GM19035 (cell line): ENCODE results near the gene ANTKMT.
"Not testable (repeated sequence)": the region's sequence is repeated elsewhere in the genome, so short reads cannot be mapped to it uniquely, and the experiment has no call there.

Experiments used
- ATAC-seq: cut with Tn5 transposase; IDR thresholded peaks from one replicate; pipeline ENCODE4 v1.9.1; 2021; ENCODE audit not compliant: unreplicated experiment

Gene ANTKMT

DNA sequence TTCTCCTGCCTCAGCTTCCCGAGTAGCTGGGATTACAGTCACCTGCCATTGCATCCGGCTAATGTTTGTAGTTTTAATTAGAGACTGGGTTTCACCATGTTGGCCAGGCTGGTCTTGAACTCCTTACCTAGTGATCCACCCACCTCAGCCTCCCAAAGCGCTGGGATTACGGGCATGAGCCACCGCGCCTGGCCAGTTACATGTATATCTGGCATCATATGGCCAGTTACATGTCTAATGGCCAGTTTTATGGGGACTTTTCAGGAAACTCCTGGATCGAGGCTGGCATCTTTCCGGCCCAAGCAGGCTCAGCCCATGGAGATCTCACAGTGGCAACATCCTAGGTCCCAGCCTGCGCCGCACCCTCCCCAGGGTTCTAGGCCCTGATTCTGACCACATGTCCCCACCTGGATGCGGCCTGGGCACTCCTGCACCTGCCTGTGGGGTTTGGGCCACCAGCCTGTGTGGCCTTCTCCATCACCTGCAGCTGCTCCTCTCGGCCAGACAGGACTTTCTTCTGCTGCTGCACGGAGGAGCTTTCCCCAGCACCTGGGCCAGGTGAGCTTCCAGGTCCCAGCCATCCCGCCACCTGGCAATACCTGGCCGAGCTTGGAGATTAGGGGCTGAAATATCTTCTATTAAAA, 21.2 kb downstream of the ANTKMT start:
- no peak for ATAC-seq

DNA sequence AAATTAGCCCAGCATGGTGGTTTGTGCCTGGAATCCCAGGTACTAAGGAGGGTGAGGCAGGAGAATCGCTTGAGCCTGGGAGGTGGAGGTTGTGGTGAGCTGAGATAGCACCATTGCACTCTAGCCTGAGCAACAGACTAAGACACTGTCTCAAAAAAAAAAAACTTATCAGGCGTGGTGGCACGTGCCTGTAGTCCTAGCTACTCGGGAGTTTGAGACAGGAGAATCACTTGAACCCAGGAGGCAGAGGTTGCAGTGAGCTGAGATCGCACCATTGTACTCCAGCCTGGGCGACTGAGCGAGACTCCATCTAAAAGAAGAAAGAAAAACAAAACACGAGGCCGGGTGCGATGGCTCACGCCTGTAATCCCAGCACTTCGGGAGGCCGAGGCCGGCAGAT, 21.9 kb downstream of the ANTKMT start:
- ATAC-seq = not testable (repeated sequence)

DNA sequence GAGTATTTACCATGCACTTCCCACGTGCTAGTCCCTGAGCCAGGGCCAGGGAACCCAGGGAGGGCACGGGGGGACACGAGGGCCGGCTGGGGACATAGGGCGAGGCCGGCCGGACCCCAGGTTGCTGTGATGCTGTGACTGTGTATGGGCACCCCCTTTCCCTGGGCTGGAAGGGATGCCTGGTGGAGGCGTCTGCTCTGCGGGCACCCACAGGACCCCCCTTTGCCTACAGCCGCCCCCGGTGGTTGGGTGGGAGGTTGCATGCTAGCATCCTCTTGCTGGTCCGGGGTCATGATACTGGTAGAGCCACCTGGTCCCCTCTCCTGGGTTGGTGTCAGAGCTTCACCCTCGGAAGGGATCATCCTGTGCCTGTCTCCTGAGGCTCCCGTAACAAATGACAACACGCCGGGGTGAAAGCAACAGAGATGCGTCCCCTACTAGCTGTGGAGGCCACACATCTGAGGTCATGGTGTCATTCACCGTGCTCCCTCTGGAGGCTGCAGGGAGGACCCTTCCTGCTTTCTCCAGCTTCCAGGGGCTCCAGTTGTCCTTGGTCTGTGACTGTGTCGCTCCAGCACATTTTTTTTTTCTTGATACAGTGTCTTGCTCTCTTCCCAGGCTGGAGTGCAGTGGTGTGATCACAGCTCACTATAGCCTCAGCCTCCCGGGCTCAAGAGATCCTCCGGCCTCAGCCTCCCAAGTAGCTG, 23.0 kb downstream of the ANTKMT start:
- ATAC-seq = no peak

DNA sequence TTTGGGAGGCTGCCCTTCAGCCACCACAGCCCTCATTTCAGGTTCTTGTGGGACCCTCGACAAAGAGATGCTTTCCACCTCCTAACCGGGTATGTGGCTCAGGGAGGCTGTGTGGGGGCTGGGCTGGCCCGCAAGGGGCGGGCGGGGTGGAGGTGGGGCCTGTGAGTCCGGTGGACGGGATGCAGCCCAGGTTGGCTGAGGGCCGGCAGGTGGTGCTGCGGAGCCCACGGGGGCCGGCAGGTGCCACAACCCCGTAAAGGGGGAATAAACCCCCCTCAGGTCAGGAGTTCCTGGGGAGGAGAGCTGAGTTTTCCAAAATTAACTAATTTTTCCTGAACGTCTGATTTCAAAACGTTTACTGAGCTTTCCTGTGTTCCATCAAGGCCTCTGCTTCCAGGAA, 24.8 kb downstream of the ANTKMT start:
- no peak for ATAC-seq

DNA sequence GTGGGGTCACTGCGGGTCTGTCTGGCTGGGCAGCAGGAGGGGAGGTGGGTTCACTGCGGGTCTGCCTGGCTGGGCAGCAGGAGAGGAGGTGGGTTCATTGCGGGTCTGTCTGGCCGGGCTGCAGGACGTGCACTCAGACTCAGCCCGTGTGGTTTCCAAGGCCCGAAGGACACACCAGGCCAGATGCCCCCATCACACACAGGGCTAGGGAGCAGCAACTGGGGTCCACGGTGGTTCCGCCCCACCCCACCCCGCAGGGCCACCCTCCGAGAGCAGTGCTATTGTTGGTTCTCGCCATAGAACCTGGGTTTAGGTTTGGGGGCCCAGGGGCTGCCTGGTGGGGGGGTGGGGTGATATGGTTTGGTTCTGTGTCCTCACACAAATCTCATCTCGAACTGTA, 25.7 kb downstream of the ANTKMT start:
- no peak for ATAC-seq

DNA sequence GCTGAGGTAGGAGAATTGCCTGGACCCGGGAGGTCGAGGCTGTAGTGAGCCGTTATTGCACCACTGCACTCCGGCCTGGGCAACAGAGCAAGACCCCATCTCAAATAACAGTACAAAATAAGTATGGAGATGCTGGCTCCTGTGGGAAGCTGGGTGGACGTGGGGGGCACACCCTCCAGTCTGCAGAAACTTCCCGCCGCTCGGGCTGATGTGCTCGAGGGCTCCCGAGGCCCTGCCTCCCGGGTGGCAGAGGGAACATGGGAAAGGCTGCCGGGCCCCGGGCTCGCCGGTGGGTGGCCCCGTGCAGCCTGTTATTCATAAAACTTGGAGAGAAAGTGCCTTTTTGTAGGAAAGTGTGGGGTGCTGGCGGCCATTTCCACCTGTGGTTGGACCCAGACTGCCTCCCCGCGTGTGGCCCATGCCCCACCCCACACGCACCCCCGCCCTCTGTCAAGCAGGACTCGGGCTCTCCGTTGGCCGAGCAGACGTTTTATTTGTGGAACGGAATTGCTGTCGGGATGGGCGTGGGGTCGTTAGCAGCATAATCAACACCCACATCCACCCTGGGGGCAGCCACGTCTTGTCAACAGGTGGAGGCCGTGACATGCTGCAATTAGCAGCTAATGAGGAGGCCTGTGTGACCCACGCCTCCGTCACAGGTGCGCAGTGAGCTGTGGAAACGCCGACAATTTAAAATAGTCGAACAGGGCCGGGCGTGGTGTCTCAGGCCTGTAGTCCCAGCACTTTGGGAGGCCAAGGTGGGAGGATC, 27.2 kb downstream of the ANTKMT start:
- no peak for ATAC-seq

DNA sequence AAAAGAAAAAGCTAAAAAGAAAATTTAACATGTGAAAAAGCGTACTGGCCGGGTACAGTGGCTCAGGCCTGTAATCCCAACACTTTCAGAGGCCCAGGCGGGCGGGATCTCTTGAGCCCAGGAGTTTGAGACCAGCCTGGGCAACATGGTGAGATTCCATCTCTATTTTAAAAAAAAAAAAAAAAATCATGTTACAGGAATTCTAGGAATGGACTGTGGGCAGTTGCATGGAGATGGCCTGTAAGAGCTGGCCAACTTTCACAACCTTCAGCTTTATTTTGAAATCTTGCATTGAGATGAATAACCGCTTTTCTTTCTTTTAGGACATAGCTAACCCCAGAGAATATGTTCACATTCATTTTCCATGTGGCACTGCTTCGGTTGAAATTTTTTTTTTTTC, 28.1 kb downstream of the ANTKMT start:
- no peak for ATAC-seq

DNA sequence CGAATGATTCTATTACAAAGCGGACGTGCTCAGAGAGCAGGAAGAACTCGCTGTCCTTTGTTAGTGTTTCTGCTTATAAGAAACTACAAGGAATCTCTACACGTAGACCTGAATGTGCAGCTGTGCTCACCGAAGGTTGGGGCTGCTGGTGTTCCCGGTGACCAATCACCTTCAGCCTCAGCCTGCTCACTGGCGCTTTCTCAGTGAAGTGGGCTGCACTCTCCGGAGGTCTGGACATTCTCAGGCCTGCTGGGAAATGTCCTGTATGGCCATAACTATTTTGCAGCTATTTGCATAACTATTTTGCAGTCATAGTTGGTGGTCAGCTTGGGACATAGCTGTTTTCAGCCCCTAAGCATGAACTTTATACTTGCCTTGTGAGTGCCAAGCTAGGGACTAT, 29.5 kb downstream of the ANTKMT start:
- ATAC-seq = no peak

DNA sequence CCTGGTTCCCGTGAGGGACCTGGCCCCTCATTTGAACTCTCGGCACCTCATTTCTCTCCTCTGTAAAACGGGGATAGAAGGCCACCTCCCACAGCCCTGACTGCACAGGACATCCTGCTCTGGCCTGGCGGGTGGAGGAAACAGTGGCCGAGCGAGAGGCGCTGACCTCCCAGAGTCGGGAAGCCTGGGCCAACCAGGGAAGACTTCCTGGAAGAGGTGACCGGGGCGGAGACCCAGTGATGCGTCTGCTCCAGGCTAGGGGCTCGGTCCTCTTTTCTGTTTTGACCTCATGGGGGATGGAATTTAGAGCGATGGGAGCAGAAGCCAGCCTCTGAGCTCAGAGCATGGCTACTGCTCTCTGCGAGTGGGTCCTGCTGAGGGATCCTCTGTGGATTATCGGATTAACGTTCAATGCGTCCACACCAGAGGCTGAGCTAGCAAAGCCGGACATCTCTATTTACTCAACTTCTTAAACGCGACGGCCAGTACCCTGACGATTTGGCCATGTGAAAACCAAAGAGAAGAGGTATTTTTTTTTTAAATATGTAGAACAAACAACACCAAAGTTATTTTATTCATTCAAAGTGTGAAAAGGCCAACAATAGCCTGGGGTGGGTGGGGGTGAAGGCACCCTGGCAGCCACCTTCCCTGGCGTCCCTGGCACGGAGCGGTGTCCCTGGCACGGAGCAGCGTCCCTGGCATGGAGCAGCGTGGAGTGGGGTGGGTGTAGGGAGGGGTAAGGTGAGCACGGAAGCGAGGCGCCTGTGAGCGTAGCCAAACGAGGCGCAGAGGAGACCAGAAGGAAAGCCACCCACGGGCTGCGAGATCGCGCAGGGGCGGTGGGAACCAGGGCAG, 30.4 kb downstream of the ANTKMT start:
- no peak for ATAC-seq

DNA sequence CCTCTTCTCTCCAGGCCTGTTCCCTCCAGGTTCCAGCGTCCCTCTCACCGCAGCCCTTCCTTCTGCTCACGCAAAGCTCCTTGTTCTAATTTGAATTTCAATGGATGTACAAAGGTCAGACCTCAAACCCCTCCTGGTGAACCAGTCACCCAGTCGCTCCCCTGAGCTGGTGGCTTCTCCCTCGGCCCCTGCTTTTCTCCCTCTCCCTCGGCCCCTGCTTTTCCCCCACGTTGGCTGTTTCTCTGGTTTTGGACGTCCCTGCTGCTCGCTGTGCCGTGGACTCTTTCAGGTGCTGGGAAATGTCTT, 31.0 kb downstream of the ANTKMT start:
- no peak for ATAC-seq

DNA sequence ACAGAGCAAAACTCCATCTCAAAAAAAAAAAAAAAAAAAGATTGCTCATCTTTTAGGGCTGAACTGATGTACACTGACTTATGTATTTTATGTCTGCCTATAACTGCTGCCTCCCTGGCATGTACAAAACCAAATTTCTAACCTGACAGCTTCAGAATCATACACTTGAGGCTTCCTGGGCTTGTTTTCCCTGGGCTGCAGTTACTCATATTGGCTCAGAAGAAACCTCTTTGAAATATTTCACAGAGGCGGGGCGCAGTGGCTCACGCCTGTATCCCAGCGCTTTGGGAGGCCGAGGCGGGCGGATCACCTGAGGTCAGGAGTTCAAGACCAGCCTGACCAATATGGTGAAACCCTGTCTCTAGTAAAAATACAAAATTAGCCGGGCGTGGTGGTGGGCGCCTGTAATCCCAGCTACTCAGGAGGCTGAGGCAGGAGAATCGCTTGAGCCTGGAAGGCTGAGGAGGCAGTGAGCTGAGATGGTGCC, 33.2 kb downstream of the ANTKMT start:
- ATAC-seq = not testable (repeated sequence)

DNA sequence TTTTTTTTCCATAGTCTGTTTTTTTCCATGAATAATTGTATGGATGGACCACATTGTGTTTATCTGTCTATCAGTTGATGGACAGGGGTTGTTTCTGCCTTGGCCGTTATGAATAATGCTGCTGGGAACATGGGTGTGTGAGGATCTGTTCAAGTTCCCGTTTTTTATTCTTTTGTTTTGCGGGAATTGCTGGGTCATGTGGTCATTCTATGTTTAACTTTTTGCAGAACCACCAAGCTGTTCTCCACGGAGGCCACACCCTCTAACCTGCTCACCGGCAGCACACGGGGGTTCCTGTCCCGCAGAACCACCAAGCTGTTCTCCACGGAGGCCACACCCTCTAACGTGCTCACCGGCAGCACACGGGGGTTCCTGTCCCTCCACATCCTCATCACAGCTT, 33.7 kb downstream of the ANTKMT start:
- ATAC-seq = no peak

DNA sequence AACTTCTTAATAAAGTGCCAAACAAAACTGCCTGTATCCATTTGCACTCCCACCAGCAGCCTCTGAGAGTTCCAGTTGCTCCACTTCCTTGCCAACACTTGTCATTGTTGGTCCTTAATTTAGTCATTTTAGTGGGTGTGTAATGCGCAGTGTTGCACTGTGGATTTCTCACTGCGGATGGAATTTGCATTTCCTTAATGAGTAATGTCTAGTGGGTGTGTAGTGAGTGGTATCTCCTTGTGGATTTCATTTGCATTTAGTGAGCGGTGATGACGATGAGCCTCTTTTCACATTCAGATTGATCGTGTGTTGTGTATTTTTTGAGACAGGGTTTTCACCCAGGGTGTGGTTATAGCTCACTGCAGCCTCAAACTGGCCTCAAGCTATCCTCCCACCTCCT, 35.5 kb downstream of the ANTKMT start:
- ATAC-seq = no peak

DNA sequence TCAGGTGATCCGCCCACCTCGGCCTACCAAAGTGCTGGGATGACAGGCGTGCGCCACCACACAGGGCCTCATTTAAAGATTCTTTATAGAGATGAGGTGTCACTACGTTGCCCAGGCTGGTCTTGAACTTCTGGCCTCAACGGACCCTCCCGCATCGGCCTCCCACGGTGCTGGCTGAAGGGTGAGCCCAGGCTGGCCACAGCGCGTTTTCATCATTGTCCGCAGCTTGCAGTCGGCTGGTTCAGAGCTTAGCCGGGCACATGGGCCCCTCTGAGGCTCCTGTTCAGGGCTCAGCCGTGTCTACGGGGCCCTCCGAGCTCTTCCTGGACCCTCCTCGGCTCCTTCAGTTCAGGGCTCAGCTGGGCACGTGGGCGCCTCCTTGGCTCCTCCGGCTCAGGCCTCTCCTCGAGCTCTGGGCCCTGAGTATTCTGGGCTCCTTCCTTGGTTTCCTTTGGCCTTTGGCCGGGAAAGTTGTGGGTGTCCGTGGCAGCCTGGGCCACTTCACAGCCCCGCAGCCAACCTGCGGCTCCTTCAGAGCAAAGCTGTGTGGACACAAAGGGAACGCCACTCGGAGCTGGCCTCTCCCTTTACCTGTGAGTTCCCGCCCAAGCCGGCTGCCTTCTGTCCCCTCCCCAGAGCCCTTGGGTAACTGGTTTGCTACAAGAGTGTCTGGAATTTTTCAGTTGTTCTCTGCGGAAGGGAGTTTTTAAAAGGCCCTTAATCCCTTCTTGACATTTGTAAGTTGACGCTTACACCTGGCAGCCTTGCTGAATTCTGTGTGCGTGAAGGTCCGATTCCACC, 38.4 kb downstream of the ANTKMT start:
- no peak for ATAC-seq

DNA sequence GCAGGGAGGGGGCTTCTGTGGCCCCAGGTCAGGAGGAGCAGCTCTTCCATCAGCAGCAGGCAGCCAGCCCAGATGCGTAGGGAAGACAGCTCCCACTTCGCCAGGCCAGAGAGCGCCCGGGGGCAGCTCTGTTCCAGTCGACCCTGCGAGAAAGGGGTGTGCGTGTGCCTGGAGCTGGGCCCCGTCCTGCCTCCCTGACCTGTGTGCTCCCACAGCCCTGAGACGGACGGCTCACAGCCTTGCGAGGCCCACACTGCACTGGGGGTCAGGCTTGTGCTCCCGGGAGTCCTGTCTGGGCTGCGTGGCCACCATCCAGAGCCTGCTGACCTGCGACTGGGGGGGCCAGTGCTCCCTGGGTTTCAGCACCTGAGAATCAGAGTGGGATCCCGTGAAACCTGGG, 39.1 kb downstream of the ANTKMT start:
- no peak for ATAC-seq

DNA sequence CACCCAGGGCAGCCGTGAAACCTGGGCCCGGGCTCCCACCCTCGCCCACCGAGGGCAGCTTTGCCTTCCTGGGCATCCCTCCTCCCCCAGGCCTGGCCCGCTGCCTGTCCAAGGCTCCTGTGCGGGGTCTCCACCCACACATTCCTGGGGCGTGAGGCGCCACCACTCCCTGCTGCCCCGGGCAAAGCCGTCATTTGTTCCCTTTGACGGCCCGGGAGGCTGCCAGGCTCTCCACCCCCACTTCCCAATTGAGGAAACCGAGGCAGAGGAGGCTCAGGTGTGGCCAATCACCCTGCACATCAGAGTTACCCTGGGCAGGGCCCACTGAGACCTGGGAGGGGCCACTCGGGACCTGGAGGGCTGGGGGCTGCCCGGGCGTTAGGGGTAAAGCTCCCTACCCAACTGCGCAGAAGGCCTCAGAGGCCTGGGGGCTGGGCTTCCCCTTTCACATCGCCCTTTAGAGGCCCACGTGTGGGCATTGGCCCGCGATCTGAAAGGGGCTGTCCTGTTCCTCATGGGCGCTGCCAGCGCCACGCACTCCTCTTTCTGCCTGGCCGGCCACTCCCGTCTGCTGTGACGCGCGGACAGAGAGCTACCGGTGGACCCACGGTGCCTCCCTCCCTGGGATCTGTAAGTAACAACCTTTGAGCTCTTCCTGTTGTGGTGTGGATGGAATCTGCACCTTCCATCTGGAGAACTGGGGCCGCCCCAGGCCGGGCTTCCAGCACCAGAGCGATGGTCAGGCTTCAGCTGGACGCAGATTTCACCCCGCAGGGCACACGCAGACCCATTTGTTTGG, 39.8 kb downstream of the ANTKMT start, which contains the start of gene MSLN:
TSS of gene MSLN (plus strand) at position 190 of the 799 bp plus-strand sequence. CDS start 1,947 bp downstream, outside the sequence.
- ATAC-seq = no peak

DNA sequence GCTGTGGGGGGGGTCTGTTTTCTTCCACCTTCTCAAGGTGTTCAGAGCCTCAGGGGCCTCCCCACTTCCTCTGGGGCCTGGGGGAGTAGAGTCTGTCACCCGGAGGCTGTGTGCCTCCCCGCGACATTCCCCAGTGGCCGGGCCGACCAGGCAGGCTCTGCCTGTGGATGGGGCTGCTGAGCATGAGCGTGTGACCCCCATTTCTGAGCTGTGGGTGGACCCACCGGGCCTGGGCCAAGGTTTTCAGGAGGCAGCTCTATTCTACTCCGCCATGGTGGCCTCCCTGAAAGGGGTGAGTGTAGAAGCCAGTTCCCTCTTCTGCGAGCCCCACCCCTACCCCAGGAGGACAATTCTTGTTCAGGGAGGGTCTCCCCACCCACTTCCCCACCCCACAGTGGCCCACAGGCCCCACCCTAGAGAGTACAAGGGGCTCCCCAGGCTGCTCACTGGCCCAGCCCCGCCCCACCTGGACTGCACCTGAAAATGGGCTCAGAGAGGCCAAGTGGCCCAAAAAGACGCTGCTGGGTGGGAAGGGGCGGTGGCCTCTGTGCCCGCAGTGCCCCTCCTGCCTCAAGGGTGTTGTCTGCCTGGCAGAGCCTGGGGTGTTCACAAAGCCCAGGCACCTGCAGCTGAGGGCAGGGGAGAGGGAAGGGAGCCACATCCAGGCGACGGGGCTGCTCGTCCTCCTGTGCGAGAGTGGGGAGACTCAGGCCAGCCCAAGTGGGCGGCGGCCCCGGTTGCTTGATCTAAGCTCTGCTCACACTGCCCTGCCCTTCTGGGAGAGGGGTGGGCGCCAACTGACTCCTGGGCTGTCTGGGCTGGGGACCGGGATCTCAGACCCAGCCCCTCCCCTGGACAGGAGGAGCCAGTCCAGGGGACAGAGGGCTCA, 40.9 kb downstream of the ANTKMT start:
- no peak for ATAC-seq

DNA sequence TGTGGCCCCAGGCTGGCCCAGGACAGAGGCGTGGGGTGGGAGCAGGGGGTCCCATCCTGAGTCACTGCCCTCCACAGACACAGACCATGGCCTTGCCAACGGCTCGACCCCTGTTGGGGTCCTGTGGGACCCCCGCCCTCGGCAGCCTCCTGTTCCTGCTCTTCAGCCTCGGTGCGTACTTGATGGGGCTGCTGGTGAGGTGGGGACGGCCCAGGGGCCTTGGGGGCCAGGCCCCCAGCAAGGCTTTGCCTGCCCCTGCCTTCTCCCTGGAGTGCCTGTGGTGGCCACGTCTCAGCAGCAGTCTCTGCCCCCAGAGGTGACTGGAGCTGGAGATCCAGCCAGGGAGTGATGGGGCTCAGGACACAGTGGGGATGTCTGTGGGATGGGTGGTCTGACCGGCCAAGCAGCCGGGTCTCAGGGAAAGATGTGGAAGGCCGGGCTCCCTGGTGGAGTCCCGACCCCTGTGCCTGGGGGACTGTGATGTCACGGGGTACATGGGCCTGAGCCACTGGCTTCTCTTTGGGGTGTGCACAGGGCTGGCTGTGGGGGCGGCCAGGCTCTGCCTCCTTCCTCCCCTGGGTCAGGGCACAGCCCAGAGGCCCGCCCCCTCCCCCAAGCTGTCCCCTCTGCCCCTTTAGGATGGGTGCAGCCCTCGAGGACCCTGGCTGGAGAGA, 41.8 kb downstream of the ANTKMT start:
- no peak for ATAC-seq
